GM19238 (cell line): ENCODE measurements around the gene PARP1.

ENCODE experiments used
- DNase-seq: peaks from one replicate; pipeline ENCODE4 v3.0.0; 2011; ENCODE audit warnings: low spot score; ENCODE audit not compliant: insufficient read length

Gene PARP1

GRCh38 chr1:226381226-226381998, 26.5 kb downstream of the PARP1 start:
- DNase-seq, result no peak

- no peak for DNase-seq
Measured at GRCh38 chr1:226378071-226378470, 29.8 kb downstream of the PARP1 start.

GRCh38 chr1:226376300-226376699, 31.6 kb downstream of the PARP1 start:
- no peak for DNase-seq

- DNase-seq, result no peak
Measured at GRCh38 chr1:226373376-226373775, 34.5 kb downstream of the PARP1 start.

GRCh38 chr1:226372885-226373284, 35.0 kb downstream of the PARP1 start:
- DNase-seq, result no peak

- no peak for DNase-seq
Measured at GRCh38 chr1:226371866-226372490, 35.9 kb downstream of the PARP1 start.

- DNase-seq, result no peak
Measured at GRCh38 chr1:226371027-226371694, 36.7 kb downstream of the PARP1 start.

- peak; percentile 49 for DNase-seq
Measured at GRCh38 chr1:226370144-226370923, 37.6 kb downstream of the PARP1 start.

- no peak for DNase-seq
Measured at GRCh38 chr1:226369110-226369509, 38.8 kb downstream of the PARP1 start.

- no peak for DNase-seq
Measured at GRCh38 chr1:226366290-226366689, 41.6 kb downstream of the PARP1 start.

GRCh38 chr1:226365831-226366231, 42.1 kb downstream of the PARP1 start:
- DNase-seq, result no peak

- no peak for DNase-seq
Measured at GRCh38 chr1:226364901-226365565, 42.9 kb downstream of the PARP1 start.

- no peak for DNase-seq
Measured at GRCh38 chr1:226364514-226364899, 43.4 kb downstream of the PARP1 start.

- no peak for DNase-seq
Measured at GRCh38 chr1:226363801-226364513, 43.9 kb downstream of the PARP1 start.

- DNase-seq, result no peak
Measured at GRCh38 chr1:226362891-226363447, 44.9 kb downstream of the PARP1 start.

- no peak for DNase-seq
Measured at GRCh38 chr1:226362361-226362760, 45.5 kb downstream of the PARP1 start.

GRCh38 chr1:226360106-226360746, 47.7 kb downstream of the PARP1 start:
- DNase-seq, result no peak

GRCh38 chr1:226357416-226357815, 50.5 kb downstream of the PARP1 start:
- no peak for DNase-seq

GRCh38 chr1:226355669-226356551, 52.0 kb downstream of the PARP1 start:
- DNase-seq, result no peak
